Measurements from ENCODE around the gene SOD2.
A peak's percentile ranks its signal among the peaks of the same experiment; 100 is the strongest.
"Not testable (repeated sequence)": the region's sequence is repeated elsewhere in the genome, so short reads cannot be mapped to it uniquely, and the experiment has no call there.

The SOD2 gene

DNA sequence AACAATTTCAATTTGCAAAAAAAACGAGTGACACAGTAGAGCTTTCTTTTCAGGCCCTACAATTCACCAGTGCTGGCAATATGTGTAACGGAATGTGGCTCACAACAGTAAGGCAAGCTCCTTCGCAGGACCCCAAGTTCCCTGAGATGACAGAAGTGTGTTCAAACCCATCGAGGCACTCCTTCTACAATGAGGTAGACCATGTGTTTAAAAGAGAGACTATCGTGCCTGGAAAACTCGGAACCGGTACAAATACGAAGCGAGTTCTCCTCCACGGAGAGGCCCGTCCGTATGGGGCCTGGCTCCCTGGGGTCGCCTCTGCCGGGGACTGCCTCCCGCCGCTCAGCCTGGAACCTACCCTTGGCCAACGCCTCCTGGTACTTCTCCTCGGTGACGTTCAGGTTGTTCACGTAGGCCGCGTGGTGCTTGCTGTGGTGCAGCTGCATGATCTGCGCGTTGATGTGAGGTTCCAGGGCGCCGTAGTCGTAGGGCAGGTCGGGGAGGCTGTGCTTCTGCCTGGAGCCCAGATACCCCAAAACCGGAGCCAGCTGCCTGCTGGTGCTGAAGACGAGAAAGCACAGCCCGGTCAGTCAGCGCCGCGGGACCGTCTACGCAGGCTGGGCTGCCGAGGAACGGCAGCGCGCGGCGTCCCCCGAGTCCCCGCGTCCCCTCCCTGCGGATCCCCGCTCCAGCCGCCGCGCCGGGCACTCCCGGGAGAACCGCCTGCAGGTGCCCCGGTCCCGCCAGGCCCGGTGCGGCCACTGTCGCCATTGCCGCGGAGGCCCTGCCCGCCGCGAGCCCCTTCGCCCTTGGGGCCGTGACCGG is 526 bp downstream of the SOD2 start:
- no peak for TF ChIP-seq ZFX (IDR thresholded peaks at IDR 0.05; ENCODE audit: borderline replicate concordance)
- TF ChIP-seq, protein P1, sequence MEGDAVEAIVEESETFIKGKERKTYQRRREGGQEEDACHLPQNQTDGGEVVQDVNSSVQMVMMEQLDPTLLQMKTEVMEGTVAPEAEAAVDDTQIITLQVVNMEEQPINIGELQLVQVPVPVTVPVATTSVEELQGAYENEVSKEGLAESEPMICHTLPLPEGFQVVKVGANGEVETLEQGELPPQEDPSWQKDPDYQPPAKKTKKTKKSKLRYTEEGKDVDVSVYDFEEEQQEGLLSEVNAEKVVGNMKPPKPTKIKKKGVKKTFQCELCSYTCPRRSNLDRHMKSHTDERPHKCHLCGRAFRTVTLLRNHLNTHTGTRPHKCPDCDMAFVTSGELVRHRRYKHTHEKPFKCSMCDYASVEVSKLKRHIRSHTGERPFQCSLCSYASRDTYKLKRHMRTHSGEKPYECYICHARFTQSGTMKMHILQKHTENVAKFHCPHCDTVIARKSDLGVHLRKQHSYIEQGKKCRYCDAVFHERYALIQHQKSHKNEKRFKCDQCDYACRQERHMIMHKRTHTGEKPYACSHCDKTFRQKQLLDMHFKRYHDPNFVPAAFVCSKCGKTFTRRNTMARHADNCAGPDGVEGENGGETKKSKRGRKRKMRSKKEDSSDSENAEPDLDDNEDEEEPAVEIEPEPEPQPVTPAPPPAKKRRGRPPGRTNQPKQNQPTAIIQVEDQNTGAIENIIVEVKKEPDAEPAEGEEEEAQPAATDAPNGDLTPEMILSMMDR (IDR thresholded peaks at IDR 0.05) = no peak
- peak overlapping the region; percentile 83 for H3K27ac ChIP-seq

DNA sequence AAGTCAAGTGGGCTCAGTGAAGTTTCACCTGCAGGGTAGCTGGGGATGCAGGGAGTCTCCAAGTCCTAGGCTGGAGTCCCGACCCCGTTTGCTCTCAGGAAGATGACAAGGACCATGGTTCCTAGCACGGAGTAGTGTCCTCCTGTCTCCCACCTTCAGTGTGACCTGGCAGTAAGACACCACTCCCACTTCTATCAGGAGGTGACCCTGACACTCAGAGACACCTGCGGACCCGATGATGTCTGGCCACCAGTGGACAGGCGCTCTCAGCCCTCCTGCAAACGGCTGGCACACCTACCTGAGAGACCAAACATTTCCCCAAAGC is 1.1 kb downstream of the SOD2 start:
- peak overlapping the region; percentile 83 for H3K27ac ChIP-seq
- TF ChIP-seq, protein P1 (IDR thresholded peaks at IDR 0.05) = no peak
- no peak for TF ChIP-seq ZFX (IDR thresholded peaks at IDR 0.05; ENCODE audit: borderline replicate concordance)

DNA sequence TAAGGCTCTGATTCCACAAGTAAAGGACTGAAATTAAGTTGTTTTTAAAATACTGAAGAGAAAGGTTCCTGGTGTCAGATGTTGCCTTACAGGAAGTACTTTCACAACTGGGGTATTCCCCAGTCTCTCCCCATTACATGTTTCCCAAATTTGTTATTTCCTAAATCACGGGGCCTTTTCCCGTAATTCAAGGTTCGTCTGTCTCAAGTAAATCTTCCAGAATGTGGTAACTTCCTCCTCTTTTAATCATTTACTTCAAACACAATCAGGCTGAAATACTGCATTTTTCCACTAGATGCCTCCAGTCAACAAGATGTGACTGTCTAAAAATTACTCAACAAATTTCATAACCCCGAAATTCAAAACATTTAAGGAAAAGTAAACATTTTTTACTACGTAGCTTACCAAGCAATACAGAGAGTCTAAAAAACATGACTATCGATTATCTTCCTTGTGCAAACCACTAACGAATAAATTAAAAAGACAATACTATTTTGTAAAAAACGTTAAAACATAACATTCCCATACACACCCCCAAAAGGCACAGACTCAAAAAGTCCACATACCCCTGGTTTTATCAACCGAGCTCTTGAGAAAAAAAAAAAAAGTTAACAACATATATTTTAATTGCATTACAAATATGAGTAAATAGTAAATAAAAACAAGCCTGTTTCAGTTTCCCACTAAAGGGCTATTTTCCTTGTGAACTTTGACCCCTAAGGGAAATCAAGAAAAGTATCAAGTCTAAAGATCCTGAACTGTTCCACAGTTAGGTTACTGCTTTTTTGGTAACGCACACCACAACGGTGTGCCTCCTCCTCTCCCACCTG is 1.7 kb downstream of the SOD2 start:
- H3K27ac ChIP-seq = peak overlapping the region; percentile 83
- TF ChIP-seq ZFX (IDR thresholded peaks at IDR 0.05; ENCODE audit: borderline replicate concordance) = no peak
- TF ChIP-seq, protein P1 (IDR thresholded peaks at IDR 0.05) = peak; percentile 70

DNA sequence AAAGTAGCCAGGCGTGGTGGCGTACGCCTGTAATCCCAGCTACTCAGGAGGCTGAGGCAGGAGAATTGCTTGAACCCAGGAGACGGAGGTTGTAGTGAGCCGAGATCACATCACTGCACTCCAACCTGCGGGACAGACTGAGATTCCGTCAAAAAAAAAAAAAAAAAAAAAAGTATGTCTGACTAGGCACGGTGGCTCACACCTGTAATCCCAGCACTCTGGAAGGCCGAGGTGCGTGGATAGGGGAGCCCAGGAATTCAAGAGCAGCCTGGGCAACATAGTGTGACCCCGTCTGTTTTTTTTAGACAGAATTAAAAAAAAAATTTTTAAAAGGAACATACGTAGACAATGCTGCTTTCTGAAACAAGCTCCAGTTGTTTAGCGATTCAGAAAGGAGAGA is 2.9 kb downstream of the SOD2 start:
- H3K27ac ChIP-seq = not testable (repeated sequence)

DNA sequence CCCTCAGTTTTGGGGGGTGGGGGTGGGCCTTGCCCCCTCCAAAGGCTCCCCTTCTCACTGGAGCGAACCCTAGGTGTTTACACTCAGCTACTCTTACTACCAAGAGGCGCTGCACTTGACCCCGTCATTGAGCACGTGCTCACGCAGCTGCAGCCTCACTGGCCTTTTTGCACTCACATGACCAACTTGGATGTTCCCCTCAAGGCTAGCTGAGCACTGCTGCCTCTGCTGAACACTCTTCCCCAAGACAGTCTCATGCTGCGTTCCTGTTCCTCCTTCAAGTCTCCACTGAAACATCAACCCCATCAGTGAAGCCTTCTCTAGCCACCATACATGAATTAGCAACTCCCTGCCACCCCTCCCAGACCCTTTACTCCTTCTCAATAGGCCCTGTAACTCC is 4.0 kb downstream of the SOD2 start:
- no peak for TF ChIP-seq ZFX (IDR thresholded peaks at IDR 0.05; ENCODE audit: borderline replicate concordance)
- TF ChIP-seq, protein P1 (IDR thresholded peaks at IDR 0.05) = no peak
- H3K27ac ChIP-seq = no peak overlapping the region

DNA sequence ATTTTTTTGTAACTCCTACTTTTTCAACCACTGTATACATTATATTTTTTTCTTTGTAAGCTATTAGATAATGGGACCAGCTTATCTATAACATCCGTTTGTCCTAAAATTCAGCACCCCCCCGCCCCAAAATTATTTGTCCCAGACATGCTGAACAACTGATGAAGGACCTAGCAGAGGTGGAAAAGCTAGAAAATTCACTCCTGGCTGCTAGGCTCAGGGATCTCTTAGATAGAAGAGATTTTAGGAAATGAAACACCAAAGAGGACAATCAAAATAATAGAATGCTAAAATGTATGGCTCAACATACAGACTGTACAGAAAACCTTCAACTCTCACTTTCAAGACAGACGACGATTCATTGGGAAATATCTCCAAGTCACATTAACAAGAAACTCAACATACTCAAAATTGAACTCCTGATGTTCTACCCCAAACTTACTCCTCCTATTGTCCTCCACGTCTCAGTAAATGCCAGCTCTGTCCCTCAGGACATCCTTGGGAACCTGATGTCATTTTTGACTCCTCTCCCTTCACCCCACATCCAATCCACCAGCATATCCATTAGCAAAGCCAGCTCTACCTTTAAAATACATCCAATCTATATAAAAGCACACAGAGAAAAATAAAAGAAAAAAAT is 4.7 kb downstream of the SOD2 start:
- TF ChIP-seq, protein P1 (IDR thresholded peaks at IDR 0.05) = no peak
- TF ChIP-seq ZFX (IDR thresholded peaks at IDR 0.05; ENCODE audit: borderline replicate concordance) = no peak
- no peak overlapping the region for H3K27ac ChIP-seq

DNA sequence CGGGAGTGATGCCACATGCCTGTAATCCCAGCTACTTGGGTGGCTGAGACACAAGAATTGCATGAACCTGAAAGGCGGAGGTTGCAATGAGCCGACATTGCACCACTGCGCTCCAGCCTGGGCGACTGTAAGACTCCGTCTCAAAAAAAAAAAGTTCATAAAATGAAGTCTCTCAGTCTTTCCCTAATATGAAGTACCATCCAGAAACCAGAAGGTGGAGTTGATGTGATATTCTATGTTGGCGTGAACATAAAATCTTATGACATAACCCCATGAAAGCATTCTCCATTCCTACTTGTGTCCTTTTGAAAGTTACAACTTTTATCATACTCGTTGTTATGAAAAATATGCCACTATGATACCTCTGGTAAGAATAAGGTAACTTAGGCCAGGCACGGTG is 5.7 kb downstream of the SOD2 start:
- TF ChIP-seq ZFX (IDR thresholded peaks at IDR 0.05; ENCODE audit: borderline replicate concordance) = no peak
- TF ChIP-seq, protein P1 (IDR thresholded peaks at IDR 0.05) = no peak
- H3K27ac ChIP-seq = no peak overlapping the region

Data from 22Rv1 (cell line).